ENCODE measurements around the gene DIABLO. TPM values are rescaled to one million over a fixed set of nuclear protein-coding genes. Genes with fewer than 3 reads are reported as not detected.

Gene DIABLO
- total and polyA plus RNA-seq, 2 donors (not counting 1 experiment from before 2014, with no cell fraction given), result 59.6 to 60.6 TPM

GRCh38 chr12:122244565-122245371 lies 18.9 kb upstream of the DIABLO start:
- Histone ChIP-seq H3K9me3 (ENCODE audit: control insufficient read depth, insufficient read depth, low read depth, low read length) (no peaks in the 10 kb centered on the region), H4K20me1 (ENCODE audit: control insufficient read depth, extremely low read depth, insufficient read depth, low read length) (no peaks in the 10 kb centered on the region), H3K36me3 (ENCODE audit: control insufficient read depth, insufficient read depth, low read length) (no peaks in the 10 kb centered on the region), H2AFZ (ENCODE audit: low read length) (no peak overlapping the region), H3K27me3 (ENCODE audit: control insufficient read depth, insufficient read depth, low read length) (no peaks in the 10 kb centered on the region), H3K4me2 (ENCODE audit: extremely low read depth, insufficient read depth, low read length) (no peak overlapping the region), H3K27ac (ENCODE audit: insufficient read depth, low read length) (no peak overlapping the region), H3K4me1 (ENCODE audit: control insufficient read depth, extremely low read depth, insufficient read depth, low read length) (no peaks in the 10 kb centered on the region), H3K79me2 (ENCODE audit: control insufficient read depth, insufficient read depth, low read length) (no peaks in the 10 kb centered on the region), H3K4me3 (replicated peaks in 1 of 4; ENCODE audit: control extremely low read depth in 1 of 4, insufficient read depth in 1 of 4, low read depth in 3 of 4, low read length in 4 of 4) (no peak overlapping the region), H3K9ac (ENCODE audit: insufficient read depth, low read length) (no peak overlapping the region)
- DNase-seq (ENCODE audit: low read depth in 2 of 2), result no peak
- TF ChIP-seq CTCF (conservative IDR thresholded peaks at IDR 0.05 in 1 of 2, IDR thresholded peaks at IDR 0.05 in 1 of 2; ENCODE audit: low read depth in 1 of 2, low read length in 2 of 2) (no peak), EZH2 (IDR thresholded peaks at IDR 0.05; ENCODE audit: low read length, missing control alignments) (no peak)

GRCh38 chr12:122243965-122244364 lies 18.1 kb upstream of the DIABLO start:
- Histone ChIP-seq H3K79me2 (ENCODE audit: control insufficient read depth, insufficient read depth, low read length) (no peaks in the 10 kb centered on the region), H3K36me3 (ENCODE audit: control insufficient read depth, insufficient read depth, low read length) (no peaks in the 10 kb centered on the region), H3K9me3 (ENCODE audit: control insufficient read depth, insufficient read depth, low read depth, low read length) (no peaks in the 10 kb centered on the region), H3K9ac (ENCODE audit: insufficient read depth, low read length) (no peak overlapping the region), H3K4me1 (ENCODE audit: control insufficient read depth, extremely low read depth, insufficient read depth, low read length) (no peaks in the 10 kb centered on the region), H4K20me1 (ENCODE audit: control insufficient read depth, extremely low read depth, insufficient read depth, low read length) (no peaks in the 10 kb centered on the region), H2AFZ (ENCODE audit: low read length) (no peak overlapping the region), H3K4me2 (ENCODE audit: extremely low read depth, insufficient read depth, low read length) (no peak overlapping the region), H3K27me3 (ENCODE audit: control insufficient read depth, insufficient read depth, low read length) (no peaks in the 10 kb centered on the region), H3K4me3 (replicated peaks in 1 of 4; ENCODE audit: control extremely low read depth in 1 of 4, insufficient read depth in 1 of 4, low read depth in 3 of 4, low read length in 4 of 4) (no peak overlapping the region), H3K27ac (ENCODE audit: insufficient read depth, low read length) (no peak overlapping the region)
- DNase-seq (ENCODE audit: low read depth in 2 of 2), result no peak
- TF ChIP-seq CTCF (conservative IDR thresholded peaks at IDR 0.05 in 1 of 2, IDR thresholded peaks at IDR 0.05 in 1 of 2; ENCODE audit: low read depth in 1 of 2, low read length in 2 of 2) (no peak), EZH2 (IDR thresholded peaks at IDR 0.05; ENCODE audit: low read length, missing control alignments) (no peak)

- Histone ChIP-seq H3K79me2 (ENCODE audit: control insufficient read depth, insufficient read depth, low read length) (no peaks in the 10 kb centered on the region), H3K9me3 (ENCODE audit: control insufficient read depth, insufficient read depth, low read depth, low read length) (no peaks in the 10 kb centered on the region), H3K4me3 (replicated peaks in 1 of 4; ENCODE audit: control extremely low read depth in 1 of 4, insufficient read depth in 1 of 4, low read depth in 3 of 4, low read length in 4 of 4) (no peak overlapping the region), H3K4me1 (ENCODE audit: control insufficient read depth, extremely low read depth, insufficient read depth, low read length) (no peaks in the 10 kb centered on the region), H3K27me3 (ENCODE audit: control insufficient read depth, insufficient read depth, low read length) (no peaks in the 10 kb centered on the region), H3K27ac (ENCODE audit: insufficient read depth, low read length) (no peak overlapping the region), H3K4me2 (ENCODE audit: extremely low read depth, insufficient read depth, low read length) (no peak overlapping the region), H2AFZ (ENCODE audit: low read length) (no peak overlapping the region), H4K20me1 (ENCODE audit: control insufficient read depth, extremely low read depth, insufficient read depth, low read length) (no peaks in the 10 kb centered on the region), H3K36me3 (ENCODE audit: control insufficient read depth, insufficient read depth, low read length) (peaks cover 2% of the 10 kb centered on the region), H3K9ac (ENCODE audit: insufficient read depth, low read length) (no peak overlapping the region)
- no peak for DNase-seq (ENCODE audit: low read depth in 2 of 2)
- TF ChIP-seq CTCF (conservative IDR thresholded peaks at IDR 0.05 in 1 of 2, IDR thresholded peaks at IDR 0.05 in 1 of 2; ENCODE audit: low read depth in 1 of 2, low read length in 2 of 2) (no peak), EZH2 (IDR thresholded peaks at IDR 0.05; ENCODE audit: low read length, missing control alignments) (no peak)
Observed at GRCh38 chr12:122238861-122239260, 13.0 kb upstream of the DIABLO start.

Measured in fibroblast of lung (primary cell).